Measurements from ENCODE around the gene TRIM45.

The TRIM45 gene

GRCh38 chr1:117098287-117098890, 23.2 kb downstream of the TRIM45 start:
- DNase-seq, result no peak

GRCh38 chr1:117097443-117097842, 24.1 kb downstream of the TRIM45 start:
- DNase-seq, result peak; percentile 65

GRCh38 chr1:117096951-117097408, 24.6 kb downstream of the TRIM45 start:
- DNase-seq, result peak; percentile 65

- DNase-seq, result peak; percentile 93
Measured at GRCh38 chr1:117094841-117095604, 26.5 kb downstream of the TRIM45 start.

- DNase-seq, result peak; percentile 71
Measured at GRCh38 chr1:117093870-117094621, 27.5 kb downstream of the TRIM45 start.

- peak; percentile 98 for DNase-seq
Measured at GRCh38 chr1:117093091-117093534, 28.4 kb downstream of the TRIM45 start.

- DNase-seq, result no peak
Measured at GRCh38 chr1:117092594-117092993, 29.0 kb downstream of the TRIM45 start.

- DNase-seq, result no peak
Measured at GRCh38 chr1:117089996-117090395, 31.6 kb downstream of the TRIM45 start.

- no peak for DNase-seq
Measured at GRCh38 chr1:117087686-117088085, 33.9 kb downstream of the TRIM45 start.

- DNase-seq, result no peak
Measured at GRCh38 chr1:117084231-117084630, 37.3 kb downstream of the TRIM45 start.

- DNase-seq, result no peak
Measured at GRCh38 chr1:117079737-117080136, 41.8 kb downstream of the TRIM45 start.

GRCh38 chr1:117077267-117077666, 44.3 kb downstream of the TRIM45 start:
- peak; percentile 88 for DNase-seq

GRCh38 chr1:117076648-117077047, 44.9 kb downstream of the TRIM45 start:
- no peak for DNase-seq

- peak; percentile 75 for DNase-seq
Measured at GRCh38 chr1:117070124-117070523, 51.4 kb downstream of the TRIM45 start.

GRCh38 chr1:117069220-117069844, 52.2 kb downstream of the TRIM45 start:
- DNase-seq, result no peak

- no peak for DNase-seq
Measured at GRCh38 chr1:117068580-117068979, 53.0 kb downstream of the TRIM45 start.

- DNase-seq, result peak; percentile 50
Measured at GRCh38 chr1:117067533-117068370, 53.8 kb downstream of the TRIM45 start.

GRCh38 chr1:117066367-117066766, 55.2 kb downstream of the TRIM45 start:
- DNase-seq, result no peak

- peak; percentile 69 for DNase-seq
Measured at GRCh38 chr1:117061986-117062415, 59.5 kb downstream of the TRIM45 start.
